Measurements from ENCODE around the gene TBC1D32. TPM values are rescaled to one million over a fixed set of nuclear protein-coding genes. Genes with fewer than 3 reads are reported as not detected.

TBC1D32 gene
- polyA plus RNA-seq, 1 of the 3 experiments (the other 2 are of a cell fraction), result 2.3 TPM

DNA sequence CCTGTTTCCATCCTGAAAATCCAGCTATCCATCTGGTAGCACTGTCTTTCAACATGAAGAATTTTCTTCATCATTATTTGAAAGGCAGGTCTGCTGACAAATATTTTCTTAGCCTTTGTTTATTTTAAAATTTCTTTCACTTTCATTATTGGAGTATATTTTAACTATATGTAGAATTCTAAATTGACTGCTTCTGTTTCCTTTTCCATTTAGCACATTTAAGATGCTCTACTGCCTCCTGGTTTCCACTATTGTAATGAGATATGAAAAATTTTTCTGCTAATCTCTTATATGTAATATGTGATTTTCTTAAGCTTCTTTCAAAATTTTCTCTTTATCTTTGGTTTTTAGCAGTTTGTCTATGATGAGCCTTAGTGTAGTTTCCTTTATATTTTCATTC, 97.3 kb downstream of the TBC1D32 start:
- ChIA-PET POLR2A (no interaction called here), CTCF (no interaction called here)
- Histone ChIP-seq H3K27me3 (ENCODE audit: insufficient read depth) (no peaks in the 10 kb centered on the region), H3K79me2 (ENCODE audit: insufficient read depth) (no peaks in the 10 kb centered on the region), H3K36me3 (replicated peaks in 1 of 2; ENCODE audit: control insufficient read depth in 1 of 2, insufficient read depth in 2 of 2, low read length in 1 of 2) (peaks cover 5% of the 10 kb centered on the region in 2 experiments), H3K9me3 (no peaks in the 10 kb centered on the region), H3K9me2 (no peaks in the 10 kb centered on the region), H3K4me2 (no peak overlapping the region), H3K4me3 (ENCODE audit: low read depth in 2 of 2, low read length in 1 of 2) (no peak overlapping the region), H4K20me1 (ENCODE audit: insufficient read depth) (no peaks in the 10 kb centered on the region), H3K4me1 (ENCODE audit: control insufficient read depth in 1 of 2, insufficient read depth in 2 of 2, low read depth in 1 of 2, low read length in 1 of 2) (no peaks in the 10 kb centered on the region), H3K9ac (no peak overlapping the region), H2AFZ (ENCODE audit: low read depth) (no peak overlapping the region), H3K27ac (ENCODE audit: low read depth in 2 of 2, low read length in 1 of 2) (no peak overlapping the region), H3F3A (replicated peaks; ENCODE audit: insufficient read depth) (no peaks in the 10 kb centered on the region)
- TF ChIP-seq GATA2 (CRISPR knock-in tag; IDR thresholded peaks at IDR 0.05) (no peak), YY1 (IDR thresholded peaks at IDR 0.05; ENCODE audit: low read depth) (no peak), SIN3A (IDR thresholded peaks at IDR 0.05; ENCODE audit: borderline replicate concordance, low read depth, low read length) (no peak), RXRA (IDR thresholded peaks at IDR 0.05; ENCODE audit: borderline replicate concordance, low read depth) (no peak), TEAD4 (IDR thresholded peaks at IDR 0.05; ENCODE audit: borderline replicate concordance, insufficient read depth) (no peak), SMC3 (IDR thresholded peaks at IDR 0.05; ENCODE audit: low read depth, low read length) (no peak), RFX5 (IDR thresholded peaks at IDR 0.05; ENCODE audit: low read length) (no peak), NFIC (IDR thresholded peaks at IDR 0.05; ENCODE audit: borderline replicate concordance) (no peak), JUND (IDR thresholded peaks at IDR 0.05) (no peak), EZH2phosphoT487 (IDR thresholded peaks at IDR 0.05; ENCODE audit: borderline replicate concordance, low read depth) (no peak), MXI1 (IDR thresholded peaks at IDR 0.05; ENCODE audit: low read depth, low read length) (no peak)
- TF ChIP-seq, protein P1, sequence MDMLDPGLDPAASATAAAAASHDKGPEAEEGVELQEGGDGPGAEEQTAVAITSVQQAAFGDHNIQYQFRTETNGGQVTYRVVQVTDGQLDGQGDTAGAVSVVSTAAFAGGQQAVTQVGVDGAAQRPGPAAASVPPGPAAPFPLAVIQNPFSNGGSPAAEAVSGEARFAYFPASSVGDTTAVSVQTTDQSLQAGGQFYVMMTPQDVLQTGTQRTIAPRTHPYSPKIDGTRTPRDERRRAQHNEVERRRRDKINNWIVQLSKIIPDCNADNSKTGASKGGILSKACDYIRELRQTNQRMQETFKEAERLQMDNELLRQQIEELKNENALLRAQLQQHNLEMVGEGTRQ (IDR thresholded peaks at IDR 0.05; ENCODE audit: borderline replicate concordance, low read depth, low read length), result no peak
- TF ChIP-seq, protein P2, sequence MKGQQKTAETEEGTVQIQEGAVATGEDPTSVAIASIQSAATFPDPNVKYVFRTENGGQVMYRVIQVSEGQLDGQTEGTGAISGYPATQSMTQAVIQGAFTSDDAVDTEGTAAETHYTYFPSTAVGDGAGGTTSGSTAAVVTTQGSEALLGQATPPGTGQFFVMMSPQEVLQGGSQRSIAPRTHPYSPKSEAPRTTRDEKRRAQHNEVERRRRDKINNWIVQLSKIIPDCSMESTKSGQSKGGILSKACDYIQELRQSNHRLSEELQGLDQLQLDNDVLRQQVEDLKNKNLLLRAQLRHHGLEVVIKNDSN (IDR thresholded peaks at IDR 0.05; ENCODE audit: borderline replicate concordance, low read depth), result no peak
- TF ChIP-seq, protein P3, sequence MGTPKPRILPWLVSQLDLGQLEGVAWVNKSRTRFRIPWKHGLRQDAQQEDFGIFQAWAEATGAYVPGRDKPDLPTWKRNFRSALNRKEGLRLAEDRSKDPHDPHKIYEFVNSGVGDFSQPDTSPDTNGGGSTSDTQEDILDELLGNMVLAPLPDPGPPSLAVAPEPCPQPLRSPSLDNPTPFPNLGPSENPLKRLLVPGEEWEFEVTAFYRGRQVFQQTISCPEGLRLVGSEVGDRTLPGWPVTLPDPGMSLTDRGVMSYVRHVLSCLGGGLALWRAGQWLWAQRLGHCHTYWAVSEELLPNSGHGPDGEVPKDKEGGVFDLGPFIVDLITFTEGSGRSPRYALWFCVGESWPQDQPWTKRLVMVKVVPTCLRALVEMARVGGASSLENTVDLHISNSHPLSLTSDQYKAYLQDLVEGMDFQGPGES (IDR thresholded peaks at IDR 0.05; ENCODE audit: low read depth, low read length), result no peak
- DNase-seq, result no peak

DNA sequence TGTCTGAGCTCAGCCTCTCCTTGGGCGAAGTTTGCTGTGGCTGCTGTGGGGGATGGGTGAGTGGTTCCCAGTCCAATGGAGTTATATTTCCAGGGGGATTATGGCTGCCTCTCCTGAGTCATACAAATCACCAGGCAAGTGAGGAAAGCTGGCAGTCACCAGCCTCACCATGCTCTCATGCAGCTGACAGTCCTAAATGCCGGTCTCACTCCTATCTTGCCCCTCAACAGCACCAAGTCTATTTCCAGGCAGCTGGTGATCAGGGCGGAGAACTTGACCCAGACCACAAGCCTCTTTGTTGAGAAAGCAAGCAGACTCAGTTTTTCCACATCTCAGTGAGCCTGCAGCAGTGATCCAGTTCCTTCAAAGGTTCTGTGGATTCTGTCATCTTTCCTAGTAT, 98.9 kb downstream of the TBC1D32 start:
- Histone ChIP-seq H3K27me3 (ENCODE audit: insufficient read depth) (no peaks in the 10 kb centered on the region), H4K20me1 (ENCODE audit: insufficient read depth) (no peaks in the 10 kb centered on the region), H3K36me3 (replicated peaks in 1 of 2; ENCODE audit: control insufficient read depth in 1 of 2, insufficient read depth in 2 of 2, low read length in 1 of 2) (peaks cover 5% of the 10 kb centered on the region in 2 experiments), H3K27ac (ENCODE audit: low read depth in 2 of 2, low read length in 1 of 2) (no peak overlapping the region), H3K4me1 (ENCODE audit: control insufficient read depth in 1 of 2, insufficient read depth in 2 of 2, low read depth in 1 of 2, low read length in 1 of 2) (no peaks in the 10 kb centered on the region), H3K79me2 (ENCODE audit: insufficient read depth) (no peaks in the 10 kb centered on the region), H3K4me2 (no peak overlapping the region), H3K9ac (no peak overlapping the region), H3K9me2 (no peaks in the 10 kb centered on the region), H3K4me3 (ENCODE audit: low read depth in 2 of 2, low read length in 1 of 2) (no peak overlapping the region), H3K9me3 (no peaks in the 10 kb centered on the region), H2AFZ (ENCODE audit: low read depth) (no peak overlapping the region), H3F3A (replicated peaks; ENCODE audit: insufficient read depth) (no peaks in the 10 kb centered on the region)
- no peak for DNase-seq
- ChIA-PET POLR2A (no interaction called here), CTCF (interaction anchor here (1.0 to 3.6 kb wide), 2 partner anchors 11 to 141 kb away, joined by 3 to 18 read pairs; no protein-coding TSS in a partner anchor)
- WGBS (ENCODE audit: low lambda C conversion rate), result 100% methylated on average over 2 of the region's 3 CpGs
- no peak for TF ChIP-seq RCOR1 (IDR thresholded peaks at IDR 0.05; ENCODE audit: low read length)
- TF ChIP-seq FOXJ3 (CRISPR knock-in tag; IDR thresholded peaks at IDR 0.05), result no peak
- TF ChIP-seq SMC3 (IDR thresholded peaks at IDR 0.05; ENCODE audit: low read depth, low read length), result no peak
- no peak for TF ChIP-seq RFX5 (IDR thresholded peaks at IDR 0.05; ENCODE audit: low read length)
- no peak for TF ChIP-seq TCF12 (IDR thresholded peaks at IDR 0.05)
- TF ChIP-seq, protein P1 (IDR thresholded peaks at IDR 0.05; ENCODE audit: borderline replicate concordance, low read depth, low read length), result no peak
- no peak for TF ChIP-seq NFIC (IDR thresholded peaks at IDR 0.05; ENCODE audit: borderline replicate concordance)
- TF ChIP-seq, protein P4, sequence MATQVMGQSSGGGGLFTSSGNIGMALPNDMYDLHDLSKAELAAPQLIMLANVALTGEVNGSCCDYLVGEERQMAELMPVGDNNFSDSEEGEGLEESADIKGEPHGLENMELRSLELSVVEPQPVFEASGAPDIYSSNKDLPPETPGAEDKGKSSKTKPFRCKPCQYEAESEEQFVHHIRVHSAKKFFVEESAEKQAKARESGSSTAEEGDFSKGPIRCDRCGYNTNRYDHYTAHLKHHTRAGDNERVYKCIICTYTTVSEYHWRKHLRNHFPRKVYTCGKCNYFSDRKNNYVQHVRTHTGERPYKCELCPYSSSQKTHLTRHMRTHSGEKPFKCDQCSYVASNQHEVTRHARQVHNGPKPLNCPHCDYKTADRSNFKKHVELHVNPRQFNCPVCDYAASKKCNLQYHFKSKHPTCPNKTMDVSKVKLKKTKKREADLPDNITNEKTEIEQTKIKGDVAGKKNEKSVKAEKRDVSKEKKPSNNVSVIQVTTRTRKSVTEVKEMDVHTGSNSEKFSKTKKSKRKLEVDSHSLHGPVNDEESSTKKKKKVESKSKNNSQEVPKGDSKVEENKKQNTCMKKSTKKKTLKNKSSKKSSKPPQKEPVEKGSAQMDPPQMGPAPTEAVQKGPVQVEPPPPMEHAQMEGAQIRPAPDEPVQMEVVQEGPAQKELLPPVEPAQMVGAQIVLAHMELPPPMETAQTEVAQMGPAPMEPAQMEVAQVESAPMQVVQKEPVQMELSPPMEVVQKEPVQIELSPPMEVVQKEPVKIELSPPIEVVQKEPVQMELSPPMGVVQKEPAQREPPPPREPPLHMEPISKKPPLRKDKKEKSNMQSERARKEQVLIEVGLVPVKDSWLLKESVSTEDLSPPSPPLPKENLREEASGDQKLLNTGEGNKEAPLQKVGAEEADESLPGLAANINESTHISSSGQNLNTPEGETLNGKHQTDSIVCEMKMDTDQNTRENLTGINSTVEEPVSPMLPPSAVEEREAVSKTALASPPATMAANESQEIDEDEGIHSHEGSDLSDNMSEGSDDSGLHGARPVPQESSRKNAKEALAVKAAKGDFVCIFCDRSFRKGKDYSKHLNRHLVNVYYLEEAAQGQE (IDR thresholded peaks at IDR 0.05; ENCODE audit: low read depth, low read length), result no peak
- no peak for TF ChIP-seq GABPA (IDR thresholded peaks at IDR 0.05; ENCODE audit: low read depth)
- no peak for TF ChIP-seq CHD2 (IDR thresholded peaks at IDR 0.05; ENCODE audit: low read length, partially characterized antibody)
- TF ChIP-seq TAF1 (IDR thresholded peaks at IDR 0.05; ENCODE audit: borderline replicate concordance, low read depth, low read length), result no peak
- TF ChIP-seq, protein P5, sequence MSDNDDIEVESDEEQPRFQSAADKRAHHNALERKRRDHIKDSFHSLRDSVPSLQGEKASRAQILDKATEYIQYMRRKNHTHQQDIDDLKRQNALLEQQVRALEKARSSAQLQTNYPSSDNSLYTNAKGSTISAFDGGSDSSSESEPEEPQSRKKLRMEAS (IDR thresholded peaks at IDR 0.05; ENCODE audit: low read depth), result no peak
